Activated CD8-positive, alpha-beta memory T cell treated with anti-CD3 and anti-CD28 coated beads for 24 hours (primary cell): ENCODE results near the gene TLE7.

Experiments
- DNase-seq: peaks from one replicate; pipeline ENCODE4 v3.0.0-alpha.2; 2020

The TLE7 gene

DNA sequence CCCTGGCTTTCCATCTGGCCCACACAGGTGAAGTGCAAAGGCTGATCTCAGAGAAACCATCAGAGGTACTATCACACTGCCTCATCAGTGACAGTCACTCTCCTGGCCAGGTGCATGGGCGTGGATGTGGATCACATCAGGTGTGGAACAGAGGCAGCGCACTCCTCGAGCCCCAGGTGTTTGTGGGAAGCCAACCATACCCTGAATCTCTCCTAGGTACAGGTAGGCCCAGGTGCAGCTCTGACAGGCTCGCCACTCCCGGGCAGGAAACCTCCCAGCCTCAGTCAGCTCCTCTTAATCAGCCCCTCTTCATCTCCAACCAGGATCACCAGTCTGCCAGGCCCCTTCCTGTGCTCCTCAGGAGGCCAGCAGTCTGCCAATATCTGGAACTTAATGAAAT, 31.7 kb downstream of the TLE7 start:
- DNase-seq, result no peak

- no peak for DNase-seq
Observed at GRCh38 chr16:71409011-71409775, 32.7 kb downstream of the TLE7 start.

GRCh38 chr16:71408536-71408935, 33.3 kb downstream of the TLE7 start:
- no peak for DNase-seq

DNA sequence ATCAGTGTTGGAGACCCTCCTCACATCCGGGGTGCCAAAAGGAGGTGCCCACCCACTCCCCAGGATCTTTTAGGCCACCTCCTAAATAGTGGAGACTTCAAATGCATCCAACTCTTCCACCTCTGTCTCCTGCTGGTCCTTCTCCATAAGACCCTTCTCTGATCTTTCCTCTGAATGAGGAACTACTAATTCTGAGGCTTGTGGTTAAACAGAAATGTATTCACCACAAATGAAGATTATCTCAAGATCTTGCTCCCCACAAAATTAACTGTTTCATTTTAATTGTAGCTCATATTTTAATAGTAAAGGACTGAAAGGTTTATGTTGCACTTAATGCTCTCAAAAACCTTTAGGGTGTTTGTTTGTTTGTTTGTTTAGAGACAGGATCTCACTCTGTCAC, 34.1 kb downstream of the TLE7 start:
- no peak for DNase-seq

- no peak for DNase-seq
Observed at GRCh38 chr16:71406724-71407123, 35.1 kb downstream of the TLE7 start.

GRCh38 chr16:71406316-71406715, 35.5 kb downstream of the TLE7 start:
- DNase-seq, result no peak

DNA sequence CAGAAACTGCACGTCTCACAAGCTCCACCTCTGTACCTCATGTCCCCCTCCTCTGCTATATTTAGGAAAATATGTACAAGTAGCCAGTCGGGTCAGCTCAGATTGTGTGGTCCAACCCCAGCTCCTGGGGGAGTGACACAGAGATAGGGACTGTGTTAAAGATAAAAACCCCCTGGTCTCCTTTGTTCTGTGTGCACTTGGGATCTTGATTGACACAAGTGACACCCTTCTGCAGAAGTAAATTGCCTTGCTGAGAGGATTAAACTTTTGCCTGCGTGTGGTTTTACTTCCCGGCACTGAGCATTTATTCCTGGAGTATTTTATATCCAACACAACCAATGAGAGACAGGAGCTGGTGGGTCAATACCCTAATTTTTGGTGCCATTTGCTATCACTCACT, 37.5 kb downstream of the TLE7 start:
- DNase-seq, result no peak

- no peak for DNase-seq
Observed at GRCh38 chr16:71402674-71403073, 39.2 kb downstream of the TLE7 start.

DNA sequence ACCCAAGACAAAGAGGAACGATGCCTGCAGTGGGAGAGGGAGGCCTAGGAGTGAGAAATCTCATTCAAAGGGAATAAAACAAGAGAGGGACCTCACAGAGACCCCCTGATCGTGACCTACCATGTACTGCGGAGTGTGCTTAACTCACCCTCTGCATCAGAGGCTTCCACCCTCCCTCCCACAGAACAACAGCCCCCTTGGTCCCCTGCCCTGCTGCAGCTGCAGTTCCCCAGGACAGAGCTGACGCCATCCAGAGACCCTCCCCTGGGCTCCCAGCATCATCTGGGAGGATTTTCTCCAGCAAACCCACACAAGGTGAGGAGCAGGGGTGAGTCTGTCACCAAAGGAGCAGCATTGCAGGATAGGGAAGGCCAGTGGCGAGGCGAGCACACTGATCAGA, 39.8 kb downstream of the TLE7 start:
- no peak for DNase-seq

DNA sequence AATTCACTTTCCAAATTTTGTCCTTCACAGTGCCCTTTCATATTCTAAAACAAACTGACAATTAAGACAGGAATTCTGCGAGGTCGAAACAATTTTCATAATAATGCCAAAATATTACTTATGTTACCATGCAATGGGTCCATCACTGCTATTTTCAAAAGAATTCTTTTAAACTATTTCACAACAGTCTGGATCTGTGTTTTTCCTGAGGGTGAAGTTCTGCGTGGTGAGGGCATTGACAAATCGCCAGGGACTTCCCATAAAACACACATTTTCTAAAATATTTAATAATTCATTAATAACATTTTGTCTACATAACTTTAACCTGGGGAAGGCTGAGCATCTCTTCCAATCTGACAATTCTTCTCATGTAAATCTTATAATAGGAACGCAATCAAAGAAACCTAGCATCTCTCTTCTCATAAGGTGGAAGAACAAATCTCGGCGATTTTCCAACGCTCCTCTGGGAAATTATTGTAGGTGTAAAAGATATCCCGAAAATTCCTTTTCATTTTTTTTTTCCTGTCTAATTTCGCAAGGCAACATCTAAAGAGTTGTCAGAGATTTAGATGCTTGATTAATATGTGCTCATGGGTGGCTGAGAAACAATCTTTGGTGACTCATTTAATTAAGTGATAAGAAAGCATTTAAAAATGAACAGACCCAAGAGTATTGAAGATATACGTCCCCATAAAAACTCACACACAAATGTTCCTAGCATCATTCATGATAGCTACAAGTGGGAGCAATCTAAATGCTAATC, 41.9 kb downstream of the TLE7 start:
- no peak for DNase-seq

GRCh38 chr16:71396594-71396993, 45.3 kb downstream of the TLE7 start:
- no peak for DNase-seq

DNA sequence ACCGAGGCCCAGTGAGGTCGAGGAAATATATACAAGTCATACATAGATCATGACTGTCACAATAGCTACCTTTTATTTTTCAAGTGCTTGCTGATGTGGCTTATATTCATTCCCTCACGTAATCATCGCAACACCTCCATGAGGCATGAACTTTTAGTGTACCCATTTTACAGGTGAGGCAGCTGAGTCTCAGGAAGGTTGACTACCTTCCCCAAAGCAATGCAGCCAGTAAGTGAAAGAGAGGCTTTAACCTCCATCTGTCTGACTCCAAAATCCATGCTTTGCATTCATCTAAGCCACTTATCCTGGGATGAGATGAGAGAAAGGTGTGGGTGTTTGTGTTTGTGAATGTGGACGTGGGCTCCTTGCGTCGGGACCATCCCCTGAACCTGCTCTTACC, 52.5 kb downstream of the TLE7 start:
- no peak for DNase-seq

- no peak for DNase-seq
Observed at GRCh38 chr16:71387045-71387871, 54.6 kb downstream of the TLE7 start.

DNA sequence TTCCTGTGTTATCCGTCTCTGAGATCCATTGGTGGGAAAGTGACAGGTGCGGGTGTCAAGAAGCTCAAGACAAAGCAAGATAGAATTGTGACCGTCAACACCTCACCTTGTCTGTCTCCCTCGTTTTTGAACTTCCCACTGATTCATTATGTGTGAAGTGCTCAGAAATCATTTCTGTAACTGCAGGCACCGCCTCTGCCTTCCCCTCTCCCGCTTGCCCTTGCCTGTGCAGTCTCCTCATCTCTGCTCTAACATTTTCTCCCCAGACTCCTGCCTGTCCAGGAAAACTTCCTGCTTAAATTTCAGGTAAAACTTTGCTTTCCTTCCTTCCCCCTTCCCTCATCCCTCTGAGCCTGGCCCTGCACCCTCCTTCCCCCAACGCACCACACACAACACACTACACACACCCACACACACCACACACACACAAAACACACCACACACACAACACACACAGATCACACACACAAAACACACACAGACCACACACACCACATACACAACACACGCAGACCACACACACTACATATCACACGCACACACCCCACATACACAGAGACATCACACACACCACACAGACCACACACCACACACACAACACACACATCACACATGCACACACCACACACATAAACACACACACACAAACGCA, 57.7 kb downstream of the TLE7 start:
- DNase-seq, result no peak

- no peak for DNase-seq
Observed at GRCh38 chr16:71383054-71383773, 58.6 kb downstream of the TLE7 start.

- no peak for DNase-seq
Observed at GRCh38 chr16:71380831-71381230, 61.0 kb downstream of the TLE7 start.
